Measurements from ENCODE around the gene COLGALT1. TPM values are rescaled to one million over a fixed set of nuclear protein-coding genes. Genes with fewer than 3 reads are reported as not detected.

COLGALT1 gene
- total and polyA plus RNA-seq, 9 of the 15 experiments (the other 6 are each of a cell fraction or from before 2014, with no cell fraction given), result 4.9 to 119 (median 82.6) TPM

DNA sequence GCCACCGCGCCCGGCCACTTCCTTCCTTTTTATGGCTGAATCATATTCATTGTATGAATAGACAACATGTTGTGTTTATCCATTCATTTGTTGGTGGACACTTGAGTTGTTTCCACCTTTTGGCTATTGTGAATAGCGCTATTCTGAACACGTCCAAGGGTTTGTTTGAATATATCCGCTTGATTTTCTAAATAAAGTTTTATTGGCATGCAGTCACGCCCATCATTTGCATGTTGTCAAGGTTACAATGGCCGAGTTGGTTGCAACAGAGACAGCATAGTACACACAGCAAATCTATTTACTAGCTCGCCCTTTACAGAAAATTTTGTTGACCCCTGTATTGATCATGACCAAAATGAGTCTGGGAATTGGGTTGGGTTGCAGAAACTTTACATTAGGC lies 43.5 kb downstream of the COLGALT1 start (continued):
- TF ChIP-seq, protein P1, sequence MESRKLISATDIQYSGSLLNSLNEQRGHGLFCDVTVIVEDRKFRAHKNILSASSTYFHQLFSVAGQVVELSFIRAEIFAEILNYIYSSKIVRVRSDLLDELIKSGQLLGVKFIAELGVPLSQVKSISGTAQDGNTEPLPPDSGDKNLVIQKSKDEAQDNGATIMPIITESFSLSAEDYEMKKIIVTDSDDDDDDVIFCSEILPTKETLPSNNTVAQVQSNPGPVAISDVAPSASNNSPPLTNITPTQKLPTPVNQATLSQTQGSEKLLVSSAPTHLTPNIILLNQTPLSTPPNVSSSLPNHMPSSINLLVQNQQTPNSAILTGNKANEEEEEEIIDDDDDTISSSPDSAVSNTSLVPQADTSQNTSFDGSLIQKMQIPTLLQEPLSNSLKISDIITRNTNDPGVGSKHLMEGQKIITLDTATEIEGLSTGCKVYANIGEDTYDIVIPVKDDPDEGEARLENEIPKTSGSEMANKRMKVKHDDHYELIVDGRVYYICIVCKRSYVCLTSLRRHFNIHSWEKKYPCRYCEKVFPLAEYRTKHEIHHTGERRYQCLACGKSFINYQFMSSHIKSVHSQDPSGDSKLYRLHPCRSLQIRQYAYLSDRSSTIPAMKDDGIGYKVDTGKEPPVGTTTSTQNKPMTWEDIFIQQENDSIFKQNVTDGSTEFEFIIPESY (CRISPR knock-in tag; IDR thresholded peaks at IDR 0.05), result peak; percentile 82
- no peak for TF ChIP-seq TCF7L2 (IDR thresholded peaks at IDR 0.05; ENCODE audit: low read depth, low read length)
- no peak for TF ChIP-seq ZNF79 (CRISPR knock-in tag; IDR thresholded peaks at IDR 0.05; ENCODE audit: low read depth)
- peak; percentile 53 for TF ChIP-seq RBM25 (IDR thresholded peaks at IDR 0.05; ENCODE audit: low read depth, low read length, severe bottlenecking)
- TF ChIP-seq, protein P2, sequence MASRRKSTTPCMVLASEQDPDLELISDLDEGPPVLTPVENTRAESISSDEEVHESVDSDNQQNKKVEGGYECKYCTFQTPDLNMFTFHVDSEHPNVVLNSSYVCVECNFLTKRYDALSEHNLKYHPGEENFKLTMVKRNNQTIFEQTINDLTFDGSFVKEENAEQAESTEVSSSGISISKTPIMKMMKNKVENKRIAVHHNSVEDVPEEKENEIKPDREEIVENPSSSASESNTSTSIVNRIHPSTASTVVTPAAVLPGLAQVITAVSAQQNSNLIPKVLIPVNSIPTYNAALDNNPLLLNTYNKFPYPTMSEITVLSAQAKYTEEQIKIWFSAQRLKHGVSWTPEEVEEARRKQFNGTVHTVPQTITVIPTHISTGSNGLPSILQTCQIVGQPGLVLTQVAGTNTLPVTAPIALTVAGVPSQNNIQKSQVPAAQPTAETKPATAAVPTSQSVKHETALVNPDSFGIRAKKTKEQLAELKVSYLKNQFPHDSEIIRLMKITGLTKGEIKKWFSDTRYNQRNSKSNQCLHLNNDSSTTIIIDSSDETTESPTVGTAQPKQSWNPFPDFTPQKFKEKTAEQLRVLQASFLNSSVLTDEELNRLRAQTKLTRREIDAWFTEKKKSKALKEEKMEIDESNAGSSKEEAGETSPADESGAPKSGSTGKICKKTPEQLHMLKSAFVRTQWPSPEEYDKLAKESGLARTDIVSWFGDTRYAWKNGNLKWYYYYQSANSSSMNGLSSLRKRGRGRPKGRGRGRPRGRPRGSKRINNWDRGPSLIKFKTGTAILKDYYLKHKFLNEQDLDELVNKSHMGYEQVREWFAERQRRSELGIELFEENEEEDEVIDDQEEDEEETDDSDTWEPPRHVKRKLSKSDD (conservative IDR thresholded peaks at IDR 0.05; ENCODE audit: low read length), result peak; percentile 97
- TF ChIP-seq, protein P3, sequence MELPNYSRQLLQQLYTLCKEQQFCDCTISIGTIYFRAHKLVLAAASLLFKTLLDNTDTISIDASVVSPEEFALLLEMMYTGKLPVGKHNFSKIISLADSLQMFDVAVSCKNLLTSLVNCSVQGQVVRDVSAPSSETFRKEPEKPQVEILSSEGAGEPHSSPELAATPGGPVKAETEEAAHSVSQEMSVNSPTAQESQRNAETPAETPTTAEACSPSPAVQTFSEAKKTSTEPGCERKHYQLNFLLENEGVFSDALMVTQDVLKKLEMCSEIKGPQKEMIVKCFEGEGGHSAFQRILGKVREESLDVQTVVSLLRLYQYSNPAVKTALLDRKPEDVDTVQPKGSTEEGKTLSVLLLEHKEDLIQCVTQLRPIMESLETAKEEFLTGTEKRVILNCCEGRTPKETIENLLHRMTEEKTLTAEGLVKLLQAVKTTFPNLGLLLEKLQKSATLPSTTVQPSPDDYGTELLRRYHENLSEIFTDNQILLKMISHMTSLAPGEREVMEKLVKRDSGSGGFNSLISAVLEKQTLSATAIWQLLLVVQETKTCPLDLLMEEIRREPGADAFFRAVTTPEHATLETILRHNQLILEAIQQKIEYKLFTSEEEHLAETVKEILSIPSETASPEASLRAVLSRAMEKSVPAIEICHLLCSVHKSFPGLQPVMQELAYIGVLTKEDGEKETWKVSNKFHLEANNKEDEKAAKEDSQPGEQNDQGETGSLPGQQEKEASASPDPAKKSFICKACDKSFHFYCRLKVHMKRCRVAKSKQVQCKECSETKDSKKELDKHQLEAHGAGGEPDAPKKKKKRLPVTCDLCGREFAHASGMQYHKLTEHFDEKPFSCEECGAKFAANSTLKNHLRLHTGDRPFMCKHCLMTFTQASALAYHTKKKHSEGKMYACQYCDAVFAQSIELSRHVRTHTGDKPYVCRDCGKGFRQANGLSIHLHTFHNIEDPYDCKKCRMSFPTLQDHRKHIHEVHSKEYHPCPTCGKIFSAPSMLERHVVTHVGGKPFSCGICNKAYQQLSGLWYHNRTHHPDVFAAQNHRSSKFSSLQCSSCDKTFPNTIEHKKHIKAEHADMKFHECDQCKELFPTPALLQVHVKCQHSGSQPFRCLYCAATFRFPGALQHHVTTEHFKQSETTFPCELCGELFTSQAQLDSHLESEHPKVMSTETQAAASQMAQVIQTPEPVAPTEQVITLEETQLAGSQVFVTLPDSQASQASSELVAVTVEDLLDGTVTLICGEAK (IDR thresholded peaks at IDR 0.05), result peak; percentile 97
- TF ChIP-seq, protein P3 (CRISPR knock-in tag; IDR thresholded peaks at IDR 0.05), result peak; percentile 98
- TF ChIP-seq KLF13 (tag; IDR thresholded peaks at IDR 0.05; ENCODE audit: borderline replicate concordance, low read depth), result 0 out of 2 replicates have a peak, but pooled peaks have one; percentile 56

All from K562 (cell line).